ENCODE data around the gene TOR1A. TPM values are rescaled to one million over a fixed set of nuclear protein-coding genes. Genes with fewer than 3 reads are reported as not detected.
"Not testable (repeated sequence)": the region's sequence is repeated elsewhere in the genome, so short reads cannot be mapped to it uniquely, and the experiment has no call there.

Gene TOR1A
- total RNA-seq, 2 experiments from 2014 or later: 54.6 to 56.9 TPM

DNA sequence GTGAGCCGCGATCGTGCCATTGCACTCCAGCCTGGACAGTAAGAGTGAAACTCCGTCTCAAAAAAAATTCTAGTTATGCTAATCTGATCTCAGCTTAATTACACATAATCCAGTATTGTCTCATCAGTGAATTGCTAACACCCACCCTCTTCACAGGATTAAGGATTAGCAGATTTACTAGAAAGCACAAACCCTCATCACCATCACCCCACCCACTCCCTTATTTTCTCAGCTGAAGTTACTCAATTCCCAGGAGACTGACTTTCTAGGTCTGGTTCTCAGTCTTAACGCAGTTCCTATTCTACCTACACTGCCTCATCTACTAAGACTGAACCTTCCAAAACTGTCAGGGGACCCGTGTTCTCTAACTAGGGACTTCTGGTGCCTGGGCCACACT lies 12.0 kb downstream of the TOR1A start:
- CTCF ChIA-PET: interaction anchor here (0.5 to 2.0 kb wide), 3 partner anchors 28 to 74 kb away, joined by 3 to 6 read pairs (median 3); no protein-coding TSS in a partner anchor
- Mint-ChIP-seq H3K27ac (no peak overlapping the region), H3K4me1 (peaks cover 13% of the 10 kb centered on the region), H3K4me3 (no peak overlapping the region), H3K9me3 (no peaks in the 10 kb centered on the region), H3K27me3 (no peaks in the 10 kb centered on the region), H3K36me3 (ENCODE audit: low read depth) (peaks cover 81% of the 10 kb centered on the region)
- POLR2A ChIA-PET: interaction anchor here (1.0 to 3.1 kb wide), 4 partner anchors 11 to 73 kb away, joined by 3 to 15 read pairs (median 4); no protein-coding TSS in a partner anchor
- DNase-seq: no peak

DNA sequence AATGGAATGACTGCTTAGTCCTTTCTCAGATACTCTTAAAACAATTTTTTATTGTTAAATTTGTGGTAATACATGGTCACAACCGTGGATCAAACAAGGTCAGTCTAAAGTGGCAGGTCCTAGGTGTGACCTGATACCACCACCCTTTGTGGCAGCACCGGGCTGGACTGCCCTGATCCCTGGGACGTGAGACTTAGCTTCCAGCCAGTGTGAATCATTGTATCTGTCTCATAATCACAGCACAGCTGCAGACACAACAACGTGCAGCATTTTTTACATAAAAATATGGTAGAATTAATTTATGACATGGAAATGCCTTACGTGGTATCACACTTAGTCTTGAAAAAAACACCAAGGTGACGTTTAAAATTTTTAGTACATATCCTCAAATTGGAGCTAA lies 13.1 kb downstream of the TOR1A start:
- no peaks in the 10 kb centered on the region for H3K9me3 Mint-ChIP-seq
- no peak overlapping the region for H3K4me3 Mint-ChIP-seq
- peaks cover 20% of the 10 kb centered on the region for H3K4me1 Mint-ChIP-seq
- no peaks in the 10 kb centered on the region for H3K27me3 Mint-ChIP-seq
- H3K27ac Mint-ChIP-seq: no peak overlapping the region
- peaks cover 79% of the 10 kb centered on the region for H3K36me3 Mint-ChIP-seq (ENCODE audit: low read depth)
- DNase-seq: no peak
- ChIA-PET POLR2A (interaction anchor here (1.0 to 3.1 kb wide), 4 partner anchors 12 to 53 kb away, joined by 3 to 15 read pairs (median 4); no protein-coding TSS in a partner anchor), CTCF (interaction anchor here (1.2 to 2.0 kb wide), 2 partner anchors 27 to 73 kb away, joined by 3 to 6 read pairs; no protein-coding TSS in a partner anchor)

DNA sequence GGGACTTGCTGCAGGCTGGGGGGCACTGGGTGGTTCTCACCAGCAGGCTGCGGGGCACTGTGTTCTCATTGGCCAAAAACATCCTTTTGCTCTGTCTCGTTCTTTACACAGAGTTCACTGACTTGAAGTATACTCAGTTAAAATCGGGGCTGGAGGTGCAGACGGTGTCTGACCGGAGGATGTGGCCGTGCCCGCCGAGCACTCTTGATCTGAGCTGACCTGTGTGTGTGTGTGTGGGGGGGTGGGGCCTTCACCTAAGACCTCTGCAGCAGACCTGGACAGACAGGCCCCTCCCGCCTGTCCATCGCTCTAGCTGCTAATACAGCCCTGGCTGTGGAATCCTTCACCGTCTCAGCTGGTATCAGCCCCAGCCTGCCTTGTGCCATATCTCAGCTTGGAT lies 13.8 kb downstream of the TOR1A start:
- Mint-ChIP-seq H3K36me3 (ENCODE audit: low read depth) (peaks cover 76% of the 10 kb centered on the region), H3K9me3 (no peaks in the 10 kb centered on the region), H3K27me3 (no peaks in the 10 kb centered on the region), H3K27ac (no peak overlapping the region), H3K4me3 (no peak overlapping the region), H3K4me1 (peaks cover 26% of the 10 kb centered on the region)
- DNase-seq: no peak
- POLR2A ChIA-PET: interaction anchor here (1.0 to 3.1 kb wide), 3 partner anchors 12 to 53 kb away, joined by 3 to 15 read pairs (median 5); no protein-coding TSS in a partner anchor
- CTCF ChIA-PET: no interaction called here

DNA sequence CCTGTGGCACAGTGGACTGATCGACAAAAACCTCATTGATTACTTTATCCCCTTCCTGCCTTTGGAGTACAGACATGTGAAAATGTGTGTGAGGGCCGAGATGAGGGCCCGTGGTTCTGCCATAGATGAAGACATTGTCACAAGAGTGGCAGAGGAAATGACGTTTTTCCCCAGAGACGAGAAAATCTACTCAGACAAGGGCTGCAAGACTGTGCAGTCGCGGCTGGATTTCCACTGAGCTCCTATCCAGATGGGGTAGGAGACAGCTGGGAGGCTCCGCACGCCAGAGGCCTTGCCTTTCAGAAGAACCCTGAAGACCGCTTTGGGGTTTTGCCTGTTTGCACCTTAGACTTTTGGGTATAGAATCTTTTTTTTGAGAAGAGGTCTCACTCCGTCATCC lies 14.6 kb downstream of the TOR1A start:
- Mint-ChIP-seq H3K4me3 (no peak overlapping the region), H3K36me3 (ENCODE audit: low read depth) (peaks cover 75% of the 10 kb centered on the region), H3K9me3 (no peaks in the 10 kb centered on the region), H3K27me3 (no peaks in the 10 kb centered on the region), H3K27ac (no peak overlapping the region), H3K4me1 (peaks cover 25% of the 10 kb centered on the region)
- ChIA-PET CTCF (no interaction called here), POLR2A (interaction anchor here (0.8 to 1.6 kb wide), 2 partner anchors 17 to 20 kb away, joined by 3 to 5 read pairs; no protein-coding TSS in a partner anchor)
- no peak for DNase-seq

DNA sequence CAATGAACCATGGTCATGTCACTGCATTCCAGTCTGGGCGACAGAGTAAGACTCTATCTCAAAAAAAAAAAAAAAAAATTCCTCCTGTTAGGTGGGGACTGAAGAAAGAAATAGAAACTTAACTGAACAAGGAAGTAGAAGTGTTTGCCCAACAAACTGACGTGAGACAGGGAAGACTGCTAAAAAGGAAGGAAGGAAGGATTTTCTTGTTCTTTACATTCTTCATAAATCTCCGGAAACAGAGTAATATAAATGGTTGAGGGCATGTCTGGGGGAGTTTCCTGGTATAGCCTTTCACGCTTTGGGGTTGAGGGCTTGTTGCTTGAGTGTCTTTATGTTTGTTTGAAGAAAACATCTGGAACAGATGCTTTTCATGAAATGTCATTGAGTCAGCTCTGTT lies 17.9 kb downstream of the TOR1A start:
- Mint-ChIP-seq H3K9me3 (no peaks in the 10 kb centered on the region), H3K4me3 (no peak overlapping the region), H3K27me3 (no peaks in the 10 kb centered on the region), H3K4me1 (peaks cover 30% of the 10 kb centered on the region), H3K27ac (peak overlapping the region; percentile 45), H3K36me3 (ENCODE audit: low read depth) (peaks cover 58% of the 10 kb centered on the region)
- CTCF ChIA-PET: interaction anchor here (1.5 kb wide), 1 partner anchor 16 kb away, joined by 3 read pairs; no protein-coding TSS in a partner anchor
- DNase-seq: no peak
- POLR2A ChIA-PET: no interaction called here

DNA sequence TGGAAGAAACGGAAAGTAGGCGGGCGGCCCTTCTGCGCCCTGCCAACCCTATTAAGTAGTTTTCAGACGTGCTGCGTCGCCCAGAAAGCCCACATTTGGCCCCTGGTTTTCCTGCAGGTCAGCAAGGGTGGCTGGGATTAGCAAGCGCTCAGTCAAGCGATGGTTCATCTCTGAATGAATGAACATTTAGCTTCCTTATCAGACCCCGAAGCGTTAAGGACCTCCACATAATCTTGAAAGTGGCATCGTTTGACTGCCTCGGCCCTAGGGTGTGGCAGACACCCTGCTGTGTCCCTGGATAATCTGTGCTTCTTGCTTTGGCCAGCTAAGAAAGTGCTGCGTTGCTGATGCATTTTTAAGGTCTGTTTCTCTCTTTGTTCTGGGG lies 20.3 kb downstream of the TOR1A start:
- Mint-ChIP-seq H3K27me3 (no peaks in the 10 kb centered on the region), H3K4me1 (peaks cover 28% of the 10 kb centered on the region), H3K4me3 (peak overlapping the region; percentile 90), H3K9me3 (no peaks in the 10 kb centered on the region), H3K27ac (peak overlapping the region; percentile 86), H3K36me3 (ENCODE audit: low read depth) (peaks cover 34% of the 10 kb centered on the region)
- POLR2A ChIA-PET: interaction anchor here (0.8 to 1.8 kb wide), 15 partner anchors 11 to 663 kb away, joined by 3 to 8 read pairs (median 5); partner anchors contain the start of genes C9orf78, NTMT1, TOR1A and USP20
- DNase-seq: peak; percentile 29
- CTCF ChIA-PET: interaction anchor here (0.7 to 3.1 kb wide), 5 partner anchors 11 to 179 kb away, joined by 3 to 10 read pairs (median 4); no protein-coding TSS in a partner anchor

DNA sequence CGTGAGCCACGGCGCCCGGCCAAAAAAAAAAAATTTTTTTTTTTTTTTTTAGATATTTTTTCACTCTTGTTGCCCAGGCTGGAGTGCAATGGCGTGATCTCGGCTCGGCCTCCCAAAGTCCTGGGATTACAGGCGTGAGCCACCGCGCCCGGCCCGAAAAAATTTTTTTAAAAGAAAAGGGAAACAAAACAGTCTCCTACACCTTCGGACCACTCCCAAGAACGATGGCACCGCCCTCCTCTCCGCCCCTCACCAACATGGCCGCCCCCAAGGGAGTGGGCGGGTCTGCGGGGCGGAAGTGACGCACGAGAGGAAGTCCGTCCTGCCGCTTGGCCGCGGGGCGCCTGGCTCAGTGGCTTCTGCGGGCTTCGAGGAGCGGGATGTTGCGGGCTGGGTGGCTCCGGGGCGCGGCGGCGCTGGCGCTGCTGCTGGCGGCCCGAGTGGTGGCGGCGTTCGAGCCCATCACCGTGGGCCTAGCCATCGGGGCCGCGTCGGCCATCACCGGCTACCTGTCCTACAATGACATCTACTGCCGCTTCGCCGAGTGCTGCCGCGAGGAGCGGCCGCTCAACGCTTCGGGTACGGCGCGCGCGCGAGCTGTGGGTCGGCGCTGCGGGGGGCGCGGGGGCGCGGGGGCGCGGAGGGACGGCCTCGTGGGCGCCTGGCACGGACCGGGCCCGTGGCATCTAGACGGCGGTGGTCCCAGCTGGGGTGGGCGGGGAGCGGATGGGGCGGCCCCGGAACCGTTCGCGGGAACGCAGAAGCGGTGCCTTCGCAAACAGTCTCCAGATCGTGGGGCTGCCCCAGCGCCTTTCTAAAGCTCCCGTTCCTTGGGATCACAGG lies 20.9 kb downstream of the TOR1A start, which contains the start of gene TOR1B:
Gene TOR1B (plus strand): TSS at position 352 of the 843 bp plus-strand sequence. CDS start 29 bp downstream, at position 381.
- Mint-ChIP-seq H3K4me3 (peak within 1 kb of the TSS; percentile 90), H3K9me3 (no peaks in the 10 kb centered on the region), H3K4me1 (peaks cover 27% of the 10 kb centered on the region), H3K36me3 (ENCODE audit: low read depth) (peaks cover 31% of the 10 kb centered on the region), H3K27me3 (no peaks in the 10 kb centered on the region), H3K27ac (peak within 1 kb of the TSS; percentile 86)
- POLR2A ChIA-PET: interaction anchor here (0.6 to 1.8 kb wide), 17 partner anchors 12 to 1728 kb away, joined by 3 to 8 read pairs (median 4); partner anchors contain the start of genes C9orf78, NTMT1, TOR1A and USP20
- CTCF ChIA-PET: interaction anchor here (0.6 to 3.1 kb wide), 6 partner anchors 10 to 237 kb away, joined by 3 to 10 read pairs (median 4); no protein-coding TSS in a partner anchor
- DNase-seq: peak; percentile 96

DNA sequence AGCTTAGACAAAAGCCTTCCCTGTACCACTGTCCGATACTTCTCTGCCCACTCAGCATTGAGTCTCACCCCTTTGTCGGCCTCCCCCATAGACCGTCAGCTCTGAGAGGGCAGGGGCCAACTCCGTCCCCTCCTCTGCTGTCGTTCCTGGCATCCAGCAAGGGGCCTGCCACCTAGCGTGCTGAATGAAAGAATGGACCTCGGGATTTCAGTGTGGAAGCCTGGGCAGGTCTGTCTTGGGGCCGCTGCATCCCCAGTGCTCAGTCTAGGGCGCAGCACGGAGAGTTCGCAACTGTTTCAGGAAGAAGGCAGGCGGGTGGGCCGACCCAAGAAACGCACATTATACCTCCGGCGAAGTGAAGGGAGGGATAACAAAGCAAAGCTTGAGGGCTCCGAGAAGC lies 22.4 kb downstream of the TOR1A start:
- no peak for DNase-seq
- Mint-ChIP-seq H3K9me3 (no peaks in the 10 kb centered on the region), H3K4me1 (peaks cover 27% of the 10 kb centered on the region), H3K27me3 (no peaks in the 10 kb centered on the region), H3K36me3 (ENCODE audit: low read depth) (peaks cover 19% of the 10 kb centered on the region), H3K4me3 (peak overlapping the region; percentile 34), H3K27ac (peak overlapping the region; percentile 15)
- POLR2A ChIA-PET: no interaction called here
- CTCF ChIA-PET: interaction anchor here (3.1 kb wide), 1 partner anchor 11 kb away, joined by 10 read pairs; no protein-coding TSS in a partner anchor

DNA sequence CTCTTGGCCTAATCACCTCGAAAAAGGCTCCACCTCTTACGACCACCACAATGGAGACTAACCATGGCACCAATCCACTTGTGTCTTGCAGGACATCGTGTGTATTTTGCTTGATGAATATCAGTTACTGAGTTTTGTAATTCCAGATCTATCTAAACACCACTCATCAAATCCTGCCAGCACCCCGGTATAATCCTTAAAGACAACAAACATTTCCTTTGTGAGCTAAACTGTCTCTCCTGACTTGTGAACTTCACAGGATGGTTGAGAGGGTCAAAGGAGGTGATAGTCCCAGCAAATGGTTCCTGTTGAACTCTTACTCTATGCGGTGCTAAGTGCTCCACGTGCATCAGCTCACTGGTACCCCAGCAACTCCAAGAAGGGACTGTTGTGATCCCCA lies 25.0 kb downstream of the TOR1A start:
- Mint-ChIP-seq H3K36me3 (ENCODE audit: low read depth) (peaks cover 2% of the 10 kb centered on the region), H3K4me1 (peaks cover 8% of the 10 kb centered on the region), H3K4me3 (no peak overlapping the region), H3K27me3 (peaks cover 3% of the 10 kb centered on the region), H3K9me3 (no peaks in the 10 kb centered on the region), H3K27ac (no peak overlapping the region)
- ChIA-PET POLR2A (no interaction called here), CTCF (interaction anchor here (0.6 to 1.4 kb wide), 3 partner anchors 9 to 206 kb away, joined by 3 to 8 read pairs (median 5); no protein-coding TSS in a partner anchor)
- no peak for DNase-seq

DNA sequence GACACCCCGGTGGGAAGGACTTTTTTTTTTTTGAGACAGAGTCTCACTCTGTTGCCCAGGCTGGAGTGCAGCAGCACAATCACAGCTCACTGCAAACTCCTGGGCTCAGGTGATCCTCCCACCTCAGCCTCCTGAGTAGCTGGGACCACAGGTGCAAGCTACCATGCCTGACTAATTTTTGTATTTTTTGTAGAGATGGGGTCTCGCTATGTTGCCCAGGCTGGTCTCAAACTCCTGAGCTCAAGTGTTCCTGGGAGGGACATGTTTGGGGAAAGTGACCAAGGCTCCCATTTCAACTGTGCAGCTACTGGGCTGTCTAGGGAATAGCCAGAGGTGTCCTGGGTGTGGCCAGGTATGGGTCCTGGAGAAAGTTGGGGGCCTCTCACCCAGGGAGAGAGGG lies 27.9 kb downstream of the TOR1A start:
- H3K9me3 Mint-ChIP-seq; POLR2A ChIA-PET; H3K4me3 Mint-ChIP-seq; DNase-seq; H3K27ac Mint-ChIP-seq; H3K4me1 Mint-ChIP-seq; H3K36me3 Mint-ChIP-seq (ENCODE audit: low read depth); H3K27me3 Mint-ChIP-seq: not testable (repeated sequence)
- CTCF ChIA-PET: interaction anchor here (1.0 kb wide), 1 partner anchor 58 kb away, joined by 4 read pairs; no protein-coding TSS in a partner anchor

DNA sequence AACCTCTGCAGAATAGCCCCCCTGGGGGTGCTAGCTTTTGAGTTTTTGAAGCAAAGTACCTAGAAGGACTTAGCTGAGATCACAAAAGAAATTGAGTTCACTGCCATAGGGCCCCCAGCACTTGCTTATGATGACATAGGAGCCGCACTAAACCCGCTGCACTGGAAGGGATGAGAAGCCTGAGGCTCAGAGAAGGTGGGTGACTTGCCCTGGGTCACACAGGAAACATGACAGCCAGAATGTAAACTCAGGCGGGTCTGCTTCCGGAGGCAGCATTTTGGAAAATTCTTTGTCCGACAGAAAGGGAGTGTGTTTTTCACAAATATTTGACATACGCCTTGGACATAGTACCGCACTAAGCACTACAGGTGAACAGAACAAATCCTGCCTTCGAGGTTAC lies 29.4 kb downstream of the TOR1A start:
- H3K4me1 Mint-ChIP-seq: peaks cover 10% of the 10 kb centered on the region
- no peak for DNase-seq
- no peaks in the 10 kb centered on the region for H3K9me3 Mint-ChIP-seq
- H3K27ac Mint-ChIP-seq: no peak overlapping the region
- H3K36me3 Mint-ChIP-seq (ENCODE audit: low read depth): no peaks in the 10 kb centered on the region
- no peak overlapping the region for H3K4me3 Mint-ChIP-seq
- POLR2A ChIA-PET: interaction anchor here (1.1 kb wide), 1 partner anchor 57 kb away, joined by 3 read pairs; no protein-coding TSS in a partner anchor
- H3K27me3 Mint-ChIP-seq: peaks cover 10% of the 10 kb centered on the region
- CTCF ChIA-PET: no interaction called here

DNA sequence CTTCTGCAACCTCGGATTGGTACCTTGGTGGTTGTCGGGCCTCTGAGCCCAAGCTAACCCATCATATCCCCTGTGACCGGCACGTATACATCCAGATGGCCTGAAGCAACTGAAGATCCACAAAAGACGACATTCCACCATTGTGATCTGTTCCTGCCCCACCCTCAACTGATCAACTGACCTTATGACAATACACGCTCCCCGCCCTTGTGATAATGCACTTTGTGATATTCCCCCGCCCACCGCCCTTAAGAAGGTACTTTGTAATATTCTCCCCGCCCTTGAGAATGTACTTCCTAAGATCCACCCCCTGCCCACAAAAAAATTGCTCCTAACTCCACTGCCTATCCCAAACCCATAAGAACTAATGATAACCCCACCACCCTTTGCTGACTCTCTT lies 37.5 kb downstream of the TOR1A start:
- CTCF ChIA-PET: interaction anchor here (1.1 to 5.0 kb wide), 5 partner anchors 10 to 655 kb away, joined by 3 to 47 read pairs (median 5); no protein-coding TSS in a partner anchor
- DNase-seq: no peak
- Mint-ChIP-seq H3K27me3 (peaks cover 29% of the 10 kb centered on the region), H3K27ac (no peak overlapping the region), H3K36me3 (ENCODE audit: low read depth) (no peaks in the 10 kb centered on the region), H3K4me1 (peaks cover 13% of the 10 kb centered on the region), H3K9me3 (no peaks in the 10 kb centered on the region), H3K4me3 (no peak overlapping the region)
- POLR2A ChIA-PET: interaction anchor here (1.0 to 1.6 kb wide), 2 partner anchors 60 to 61 kb away, joined by 3 read pairs; no protein-coding TSS in a partner anchor

Measured in activated CD4-positive, alpha-beta memory T cell treated with anti-CD3 and anti-CD28 coated beads, Interleukin-2, amount 10 ng/mL, durations not matched to agents 7 days and 5 days (primary cell).